ENCODE data around the gene SNCB.
A peak's percentile ranks its signal among the peaks of the same experiment; 100 is the strongest.

The SNCB gene

GRCh38 chr5:176629853-176630680 lies at the start of gene SNCB, which contains the start of gene EIF4E1B:
SNCB (minus strand) TSS chr5:176630534; CDS start chr5:176629654, 880 bp downstream.
EIF4E1B (plus strand) TSS chr5:176630675; CDS start chr5:176642788, 12,113 bp downstream.
- DNase-seq, result peak; percentile 23

GRCh38 chr5:176679365-176680225 lies 49.3 kb upstream of the SNCB start:
- DNase-seq, result no peak

GRCh38 chr5:176678584-176678983 lies 48.2 kb upstream of the SNCB start:
- DNase-seq, result no peak

- no peak for DNase-seq
Observed at GRCh38 chr5:176677209-176677939, 47.0 kb upstream of the SNCB start.

- DNase-seq, result no peak
Observed at GRCh38 chr5:176676361-176676824, 46.1 kb upstream of the SNCB start.

- no peak for DNase-seq
Observed at GRCh38 chr5:176675676-176676360, 45.5 kb upstream of the SNCB start.

GRCh38 chr5:176674799-176675198 lies 44.5 kb upstream of the SNCB start:
- DNase-seq, result no peak

- DNase-seq, result no peak
Observed at GRCh38 chr5:176673651-176674583, 43.6 kb upstream of the SNCB start.

GRCh38 chr5:176671890-176672747 lies 41.8 kb upstream of the SNCB start:
- no peak for DNase-seq

- DNase-seq, result no peak
Observed at GRCh38 chr5:176671399-176671798, 41.1 kb upstream of the SNCB start.

GRCh38 chr5:176670449-176670848 lies 40.1 kb upstream of the SNCB start:
- DNase-seq, result no peak

- DNase-seq, result no peak
Observed at GRCh38 chr5:176667637-176668036, 37.3 kb upstream of the SNCB start.

GRCh38 chr5:176665517-176665916 lies 35.2 kb upstream of the SNCB start:
- no peak for DNase-seq

- no peak for DNase-seq
Observed at GRCh38 chr5:176664886-176665285, 34.6 kb upstream of the SNCB start.

GRCh38 chr5:176664479-176664878 lies 34.1 kb upstream of the SNCB start:
- no peak for DNase-seq

GRCh38 chr5:176663566-176663965 lies 33.2 kb upstream of the SNCB start:
- DNase-seq, result no peak

- no peak for DNase-seq
Observed at GRCh38 chr5:176662371-176663333, 32.3 kb upstream of the SNCB start.

GRCh38 chr5:176661676-176662075 lies 31.3 kb upstream of the SNCB start:
- no peak for DNase-seq
